ACC112 (cell line): ENCODE measurements around the gene TMCO4.
A peak's percentile ranks its signal among the peaks of the same experiment; 100 is the strongest.

Experiments
- H2AFZ ChIP-seq: fragments of 200-600 bp; sonication (generic); one replicate; pipeline ENCODE4 v1.6.0; 2017; ENCODE audit warnings: antibody characterized with exemption, low read length; ENCODE audit not compliant: unreplicated experiment
- H3K27ac ChIP-seq: fragments of 200-600 bp; sonication (generic); 2 replicates; pipeline ENCODE4 v1.5.1; 2014; ENCODE audit warnings: low read depth, mild to moderate bottlenecking, antibody characterized with exemption, low read length, moderate library complexity
- H3K27me3 ChIP-seq: fragments of 200-600 bp; sonication (generic); 2 replicates; pipeline ENCODE4 v1.6.1; 2014; ENCODE audit warnings: mild to moderate bottlenecking, antibody characterized with exemption, low read length, moderate library complexity, mixed read lengths; ENCODE audit not compliant: insufficient read depth
- H3K36me3 ChIP-seq: fragments of 200-600 bp; sonication (generic); 2 replicates; pipeline ENCODE4 v1.6.1; 2016; ENCODE audit warnings: mild to moderate bottlenecking, antibody characterized with exemption, low read length, moderate library complexity, mixed read lengths; ENCODE audit not compliant: insufficient read depth
- H3K4me1 ChIP-seq: fragments of 200-600 bp; sonication (generic); one replicate; pipeline ENCODE4 v1.6.1; 2016; ENCODE audit warnings: low read length, mixed read lengths; ENCODE audit not compliant: insufficient read depth, unreplicated experiment, control insufficient read depth
- H3K4me3 ChIP-seq: fragments of 200-600 bp; sonication (generic); 2 replicates; pipeline ENCODE4 v1.5.1; 2014; ENCODE audit warnings: mild to moderate bottlenecking, low read depth, low read length
- H3K79me2 ChIP-seq: fragments of 200-600 bp; sonication (generic); one replicate; pipeline ENCODE4 v1.6.0; 2016; ENCODE audit warnings: low read length; ENCODE audit not compliant: control insufficient read depth, unreplicated experiment, insufficient read depth

Gene TMCO4

DNA sequence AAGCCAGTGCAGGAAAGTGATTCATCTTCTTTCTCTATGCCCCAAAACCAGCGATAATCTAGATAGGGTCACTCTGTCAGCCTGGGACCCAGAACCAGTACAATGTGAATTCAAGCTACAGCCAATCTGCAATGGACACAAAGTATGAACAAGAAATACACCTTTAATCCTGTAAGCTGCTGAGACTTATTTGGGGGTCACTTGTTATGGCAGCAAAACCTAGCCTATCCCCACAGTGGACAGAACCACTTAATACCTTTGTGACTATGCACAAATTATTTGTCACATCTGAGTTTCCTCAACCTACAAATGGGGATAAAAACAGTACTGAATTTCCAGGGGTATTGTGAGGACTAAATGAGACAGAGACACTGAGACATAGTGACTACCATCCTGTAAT, 50.0 kb downstream of the TMCO4 start:
- no peak overlapping the region for H2AFZ ChIP-seq
- peaks cover 16% of the 10 kb centered on the region for H3K36me3 ChIP-seq
- H3K4me1 ChIP-seq = peaks cover 11% of the 10 kb centered on the region
- H3K27ac ChIP-seq = no peak overlapping the region
- H3K79me2 ChIP-seq = no peaks in the 10 kb centered on the region
- H3K4me3 ChIP-seq = no peak overlapping the region
- H3K27me3 ChIP-seq = no peaks in the 10 kb centered on the region

DNA sequence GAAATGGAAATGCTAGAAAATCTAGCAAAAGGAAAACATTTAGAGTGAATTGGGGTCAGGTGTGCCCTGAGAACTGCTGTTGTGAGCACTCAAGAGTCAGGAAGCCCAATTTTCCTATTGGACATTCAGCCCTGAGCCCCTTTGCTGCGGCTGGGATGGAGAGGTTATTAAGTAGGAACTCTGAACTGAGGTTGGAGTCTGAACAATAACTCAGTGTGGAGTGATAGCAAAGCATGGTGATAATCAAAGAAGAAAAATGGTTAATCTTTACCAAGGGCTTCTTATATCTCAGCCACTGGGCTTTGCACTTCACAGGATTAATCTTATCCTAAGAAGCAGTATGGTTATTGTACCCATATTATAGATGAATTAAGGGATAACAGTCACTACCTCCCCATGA, 52.0 kb downstream of the TMCO4 start:
- Histone ChIP-seq H3K4me1 (peaks cover 11% of the 10 kb centered on the region), H3K27me3 (no peaks in the 10 kb centered on the region), H3K79me2 (no peaks in the 10 kb centered on the region), H3K36me3 (peaks cover 8% of the 10 kb centered on the region), H3K27ac (no peak overlapping the region), H3K4me3 (no peak overlapping the region), H2AFZ (no peak overlapping the region)

DNA sequence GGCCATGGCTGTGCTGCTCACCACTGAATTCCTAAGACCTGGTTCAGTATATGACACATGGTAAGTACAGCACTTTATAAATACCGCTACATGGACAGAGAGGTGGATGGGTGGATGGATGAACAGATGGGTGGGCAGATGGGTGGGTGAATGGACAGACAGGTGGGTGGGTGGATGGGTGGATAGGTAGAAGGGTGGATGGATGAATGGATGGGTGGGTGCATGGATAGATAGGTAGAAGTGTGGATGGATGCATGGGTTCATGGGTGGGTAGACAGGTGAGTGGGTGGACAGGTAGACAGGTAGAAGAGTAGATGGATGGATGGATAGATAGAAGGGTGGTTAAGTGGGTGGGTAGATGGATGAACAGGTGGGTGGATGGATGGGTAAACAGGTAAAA, 54.8 kb downstream of the TMCO4 start:
- Histone ChIP-seq H3K27ac (no peak overlapping the region), H3K27me3 (no peaks in the 10 kb centered on the region), H2AFZ (no peak overlapping the region), H3K36me3 (peaks cover 4% of the 10 kb centered on the region), H3K4me1 (no peaks in the 10 kb centered on the region), H3K4me3 (no peak overlapping the region), H3K79me2 (no peaks in the 10 kb centered on the region)

DNA sequence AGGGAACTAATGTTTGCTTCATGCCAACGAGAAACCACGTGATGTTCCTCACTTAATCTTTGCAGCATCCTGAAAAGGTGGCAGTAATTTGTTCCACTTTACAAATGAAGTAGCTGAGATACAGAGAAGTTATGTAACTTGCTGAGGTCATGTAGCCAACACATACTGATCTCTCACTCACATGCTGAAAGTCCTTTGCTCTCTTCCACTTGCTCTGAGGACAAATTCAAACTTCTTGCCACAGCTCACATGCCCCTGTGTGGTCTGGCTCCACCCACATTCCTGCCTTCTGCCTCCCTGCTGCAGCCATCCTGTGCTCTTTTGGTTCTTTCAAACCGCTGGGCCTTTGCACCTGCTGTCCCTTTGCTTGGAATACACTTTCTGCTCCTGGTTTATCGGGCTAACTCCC, 55.4 kb downstream of the TMCO4 start:
- Histone ChIP-seq H3K27ac (no peak overlapping the region), H3K79me2 (no peaks in the 10 kb centered on the region), H2AFZ (no peak overlapping the region), H3K4me1 (no peaks in the 10 kb centered on the region), H3K36me3 (no peaks in the 10 kb centered on the region; the same call in 1 of the 2 replicates), H3K4me3 (no peak overlapping the region), H3K27me3 (no peaks in the 10 kb centered on the region)

DNA sequence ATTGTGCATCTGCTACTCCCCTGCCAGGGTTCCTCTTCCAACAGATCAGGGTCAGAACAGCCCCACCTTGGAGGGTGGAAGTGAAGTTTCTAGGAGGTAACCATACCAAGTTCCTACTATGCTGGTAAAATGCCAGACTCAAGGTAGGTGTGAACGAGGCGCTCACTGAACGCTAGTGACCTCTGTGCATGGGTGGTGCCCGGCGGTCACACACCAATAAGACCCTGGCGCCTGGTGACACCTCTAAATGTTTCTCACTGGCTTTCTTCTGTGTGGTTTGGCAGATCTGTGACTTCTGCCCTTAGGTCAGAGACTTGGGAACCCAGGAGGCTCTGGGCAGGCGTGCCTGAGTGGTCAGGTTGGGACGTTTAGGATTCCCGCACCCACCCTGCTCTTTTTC, 55.9 kb downstream of the TMCO4 start:
- Histone ChIP-seq H3K4me1 (no peaks in the 10 kb centered on the region), H2AFZ (no peak overlapping the region), H3K27me3 (no peaks in the 10 kb centered on the region), H3K27ac (no peak overlapping the region), H3K4me3 (no peak overlapping the region), H3K36me3 (no peaks in the 10 kb centered on the region; the same call in 1 of the 2 replicates), H3K79me2 (no peaks in the 10 kb centered on the region)

DNA sequence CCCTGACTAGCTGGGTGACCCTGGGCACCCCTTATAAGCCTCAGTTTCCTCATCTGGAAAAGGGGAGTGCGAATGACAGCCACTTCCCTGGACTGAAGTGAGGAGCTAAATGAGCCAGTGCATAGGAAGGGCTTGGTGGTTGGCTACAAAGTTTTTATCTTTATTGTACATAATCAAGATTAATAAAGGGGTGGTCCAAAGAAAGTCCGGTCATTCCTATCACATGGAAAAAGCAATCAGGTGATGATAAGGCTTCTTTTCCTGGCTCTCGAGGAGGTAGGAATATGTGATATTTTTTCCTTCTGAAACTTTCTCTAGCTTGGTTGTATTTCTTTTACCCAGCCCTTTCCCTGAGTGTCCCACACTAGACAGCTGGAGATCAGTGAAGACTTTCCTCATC, 56.5 kb downstream of the TMCO4 start:
- Histone ChIP-seq H3K4me3 (no peak overlapping the region), H3K27ac (no peak overlapping the region), H3K79me2 (no peaks in the 10 kb centered on the region), H3K36me3 (no peaks in the 10 kb centered on the region; the same call in 1 of the 2 replicates), H3K27me3 (no peaks in the 10 kb centered on the region), H3K4me1 (no peaks in the 10 kb centered on the region), H2AFZ (no peak overlapping the region)

DNA sequence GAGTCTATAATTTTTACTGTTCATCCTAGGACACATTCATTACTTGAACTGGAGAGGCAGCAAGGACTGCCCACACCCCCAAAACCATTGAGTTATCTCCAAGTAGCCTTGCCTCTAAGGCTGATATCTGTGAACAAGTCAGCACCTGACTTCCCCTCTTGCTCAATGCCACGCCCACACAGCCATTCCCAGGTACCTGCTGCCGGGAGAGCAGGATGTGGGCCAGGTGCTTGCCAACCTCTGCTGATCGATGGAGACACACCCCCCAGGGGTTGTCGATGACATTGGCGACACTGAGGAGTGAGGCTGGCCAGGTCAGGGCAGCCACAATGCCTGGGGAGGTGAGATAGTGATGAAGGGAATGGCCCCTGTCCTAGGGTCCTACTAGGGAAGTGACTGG, 60.1 kb downstream of the TMCO4 start:
- H3K4me1 ChIP-seq = peaks cover 21% of the 10 kb centered on the region
- H3K27me3 ChIP-seq = no peaks in the 10 kb centered on the region
- no peak overlapping the region for H2AFZ ChIP-seq
- H3K4me3 ChIP-seq = no peak overlapping the region
- H3K27ac ChIP-seq = no peak overlapping the region
- no peaks in the 10 kb centered on the region for H3K79me2 ChIP-seq
- H3K36me3 ChIP-seq = peaks cover 9% of the 10 kb centered on the region; the same call in 1 of the 2 replicates

DNA sequence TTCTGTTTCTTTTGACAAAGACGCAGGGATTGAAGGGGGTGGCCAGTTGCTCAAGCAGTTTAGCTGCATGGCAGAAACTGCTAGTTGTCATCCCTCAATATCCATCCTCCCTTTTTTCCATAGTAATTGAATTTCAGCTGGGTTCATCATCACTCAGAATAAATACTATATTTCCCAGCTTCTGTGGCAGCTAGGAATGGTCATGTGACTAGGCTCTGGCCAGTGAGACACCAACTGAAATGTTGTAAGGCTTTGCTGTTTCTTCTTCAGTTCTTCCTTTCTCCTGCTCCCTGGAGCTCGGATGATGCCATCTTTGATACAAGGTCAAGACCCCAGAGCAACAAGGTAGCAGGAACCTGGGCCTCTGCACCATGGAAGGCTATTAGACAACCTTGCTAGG, 61.0 kb downstream of the TMCO4 start:
- no peaks in the 10 kb centered on the region for H3K27me3 ChIP-seq
- H2AFZ ChIP-seq = no peak overlapping the region
- no peak overlapping the region for H3K27ac ChIP-seq
- H3K36me3 ChIP-seq = peaks cover 9% of the 10 kb centered on the region; the same call in 1 of the 2 replicates
- no peak overlapping the region for H3K4me3 ChIP-seq
- peaks cover 23% of the 10 kb centered on the region for H3K4me1 ChIP-seq
- H3K79me2 ChIP-seq = no peaks in the 10 kb centered on the region

DNA sequence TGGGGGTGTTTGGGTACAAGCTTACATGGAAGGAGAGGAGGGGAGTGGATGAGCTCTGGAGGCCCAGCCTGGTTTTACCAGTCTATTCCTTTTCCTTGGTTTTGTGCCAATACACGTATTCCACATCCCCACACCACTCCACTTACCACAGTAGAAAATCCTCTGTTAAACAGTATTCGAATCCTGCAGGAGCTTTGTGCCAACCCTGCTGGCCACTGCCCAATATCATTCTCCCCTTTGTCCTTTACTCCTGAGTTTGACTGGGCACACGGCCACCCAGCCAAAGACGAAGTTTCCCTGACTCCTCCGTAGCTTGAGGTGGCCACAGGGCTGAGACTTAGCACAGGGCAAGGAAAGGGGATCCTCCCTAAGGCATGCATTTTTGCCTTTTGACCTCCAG, 61.6 kb downstream of the TMCO4 start:
- H3K4me1 ChIP-seq = peaks cover 23% of the 10 kb centered on the region
- no peak overlapping the region for H2AFZ ChIP-seq
- no peak overlapping the region for H3K4me3 ChIP-seq
- H3K27me3 ChIP-seq = no peaks in the 10 kb centered on the region
- H3K36me3 ChIP-seq = peaks cover 9% of the 10 kb centered on the region; the same call in 1 of the 2 replicates
- H3K27ac ChIP-seq = no peak overlapping the region
- H3K79me2 ChIP-seq = no peaks in the 10 kb centered on the region

DNA sequence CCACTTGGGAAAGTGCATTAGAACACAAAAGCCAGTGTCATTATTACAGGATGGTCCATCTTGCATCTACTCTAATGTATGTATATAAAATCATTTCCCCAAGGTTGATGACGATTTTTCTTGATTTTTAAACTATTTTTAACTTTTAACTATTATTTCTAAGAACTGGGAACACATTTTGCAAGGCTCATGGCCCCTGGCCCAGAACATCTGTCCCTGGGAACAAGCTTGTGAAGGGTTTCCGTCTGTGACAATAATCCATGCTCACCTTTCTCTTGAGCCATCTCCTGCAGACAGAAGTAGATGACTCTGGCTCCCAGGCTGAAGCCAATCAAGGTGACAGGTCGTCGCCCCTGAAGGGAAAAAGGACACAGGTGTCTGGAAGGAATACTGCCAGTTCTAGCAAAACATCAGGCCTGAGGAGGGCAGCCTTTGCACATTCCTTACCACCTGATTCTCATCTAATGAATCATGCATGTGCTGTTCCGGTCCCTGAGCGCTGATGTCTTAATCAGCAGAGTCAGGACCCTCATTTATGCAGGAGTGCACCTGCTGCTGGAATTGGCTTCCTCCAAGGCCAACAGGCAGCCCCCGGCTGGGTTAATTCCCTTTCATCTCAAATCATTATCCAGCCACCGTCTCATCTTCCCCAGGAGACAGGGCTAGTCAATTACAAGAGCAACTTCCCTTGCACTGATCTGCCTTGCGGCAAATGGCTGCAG, 62.5 kb downstream of the TMCO4 start:
- Histone ChIP-seq H3K4me3 (no peak overlapping the region), H3K27me3 (no peaks in the 10 kb centered on the region), H3K4me1 (peaks cover 23% of the 10 kb centered on the region), H3K36me3 (peaks cover 9% of the 10 kb centered on the region; the same call in 1 of the 2 replicates), H3K79me2 (no peaks in the 10 kb centered on the region), H2AFZ (no peak overlapping the region), H3K27ac (no peak overlapping the region)

DNA sequence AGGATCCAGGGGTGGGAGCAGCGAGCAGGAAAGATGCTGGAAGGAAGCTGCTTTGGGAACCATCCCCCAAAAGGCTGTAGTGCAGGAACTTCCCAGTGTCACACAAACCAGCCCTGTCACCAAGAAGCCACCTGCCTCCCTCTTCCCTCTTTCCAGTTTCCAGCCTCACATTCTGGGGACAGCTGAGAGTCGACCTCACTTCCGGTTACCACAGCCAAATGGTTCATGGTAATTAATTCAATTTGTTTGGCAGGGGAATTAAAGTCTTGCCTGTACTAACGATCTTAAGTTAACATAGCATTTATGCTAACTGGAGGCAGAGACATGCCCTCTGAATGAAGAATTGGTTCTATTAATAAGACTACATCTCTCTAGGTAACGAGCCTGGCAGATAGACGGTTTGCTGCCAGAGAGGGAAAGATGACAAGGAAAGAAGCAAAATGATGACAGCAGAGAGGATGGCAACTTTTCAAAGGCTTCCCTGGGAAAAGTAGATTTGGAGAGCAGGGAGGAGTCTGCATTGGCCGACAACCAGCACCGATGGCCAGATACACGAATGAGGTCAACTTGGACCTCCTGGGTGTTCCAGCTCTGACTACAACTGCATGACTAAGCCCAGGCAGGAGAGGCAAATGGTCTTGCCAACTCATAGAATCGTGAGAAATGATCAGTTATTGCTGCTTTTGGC, 64.1 kb downstream of the TMCO4 start:
- no peaks in the 10 kb centered on the region for H3K27me3 ChIP-seq
- H3K36me3 ChIP-seq = peaks cover 11% of the 10 kb centered on the region; the same call in 1 of the 2 replicates
- peaks cover 23% of the 10 kb centered on the region for H3K4me1 ChIP-seq
- no peak overlapping the region for H2AFZ ChIP-seq
- no peaks in the 10 kb centered on the region for H3K79me2 ChIP-seq
- no peak overlapping the region for H3K4me3 ChIP-seq
- H3K27ac ChIP-seq = peak overlapping the region; percentile 91
